Loucy (cell line): ENCODE measurements around the gene RBSN.

Experiments used
- H2AFZ ChIP-seq: fragments of 200-600 bp; sonication (generic); 2 replicates; pipeline ENCODE4 v1.6.0; 2016; ENCODE audit warnings: antibody characterized with exemption, mild to moderate bottlenecking, low read length, moderate library complexity
- H3F3A ChIP-seq: fragments of 200-600 bp; 2 replicates; pipeline ENCODE4 v1.6.0; 2016; ENCODE audit warnings: antibody characterized with exemption, low read depth, mild to moderate bottlenecking
- H3K27me3 ChIP-seq: fragments of 200-600 bp; sonication (generic); 2 replicates; pipeline ENCODE4 v1.6.1; 2014; ENCODE audit warnings: low read length, mild to moderate bottlenecking; ENCODE audit not compliant: insufficient read depth, poor library complexity, severe bottlenecking
- H3K36me3 ChIP-seq: fragments of 200-600 bp; sonication (generic); 2 replicates; pipeline ENCODE4 v1.6.1; 2016; ENCODE audit warnings: low read length; ENCODE audit not compliant: insufficient read depth
- H3K4me1 ChIP-seq: fragments of 200-600 bp; sonication (generic); 2 replicates; pipeline ENCODE4 v1.5.1; 2014; ENCODE audit warnings: low read length, mild to moderate bottlenecking; ENCODE audit not compliant: insufficient read depth, poor library complexity, severe bottlenecking
- H3K4me2 ChIP-seq: fragments of 200-600 bp; sonication (generic); 2 replicates; pipeline ENCODE4 v1.6.0; 2014; ENCODE audit warnings: antibody characterized with exemption, low read length, low read depth, mild to moderate bottlenecking; ENCODE audit not compliant: poor library complexity, severe bottlenecking
- H3K4me3 ChIP-seq: fragments of 200-600 bp; sonication (generic); 2 replicates; pipeline ENCODE4 v1.5.1; 2014; ENCODE audit warnings: low read length, mild to moderate bottlenecking, mixed read lengths; ENCODE audit not compliant: poor library complexity, severe bottlenecking
- H3K79me2 ChIP-seq: fragments of 200-600 bp; sonication (generic); 2 replicates; pipeline ENCODE4 v1.6.1; 2014; ENCODE audit warnings: low read length; ENCODE audit not compliant: insufficient read depth
- H3K9ac ChIP-seq: fragments of 200-600 bp; sonication (generic); 2 replicates; pipeline ENCODE4 v1.6.0; 2014; ENCODE audit warnings: mild to moderate bottlenecking, low read depth, low read length, moderate library complexity; ENCODE audit not compliant: poor library complexity, severe bottlenecking
- H3K9me2 ChIP-seq: fragments of 200-600 bp; sonication (generic); replicated peaks from 2 replicates; pipeline ENCODE4 v1.6.1; 2016; ENCODE audit warnings: low read depth, low read length, mixed read lengths
- H3K9me3 ChIP-seq: fragments of 200-600 bp; sonication (generic); 2 replicates; pipeline ENCODE4 v1.6.1; 2014; ENCODE audit warnings: mild to moderate bottlenecking, antibody characterized with exemption, low read length, low read depth; ENCODE audit not compliant: insufficient read depth
- H4K20me1 ChIP-seq: fragments of 200-600 bp; sonication (generic); 2 replicates; pipeline ENCODE4 v1.6.0; 2014; ENCODE audit warnings: antibody characterized with exemption, low read length, mild to moderate bottlenecking; ENCODE audit not compliant: insufficient read depth, poor library complexity, severe bottlenecking
- EZH2phosphoT487 ChIP-seq: fragments of 200-600 bp; IDR thresholded peaks from 2 replicates; pipeline ENCODE4 v1.6.1; 2018; ENCODE audit warnings: antibody characterized with exemption, mild to moderate bottlenecking, moderate library complexity, borderline replicate concordance
- TF ChIP-seq, protein P1 (sequence below): fragments of 200-600 bp; sonication (generic); conservative IDR thresholded peaks from 2 replicates; pipeline ENCODE4 v1.5.1; 2014; ENCODE audit warnings: mild to moderate bottlenecking, antibody characterized with exemption, low read length

Gene RBSN

DNA sequence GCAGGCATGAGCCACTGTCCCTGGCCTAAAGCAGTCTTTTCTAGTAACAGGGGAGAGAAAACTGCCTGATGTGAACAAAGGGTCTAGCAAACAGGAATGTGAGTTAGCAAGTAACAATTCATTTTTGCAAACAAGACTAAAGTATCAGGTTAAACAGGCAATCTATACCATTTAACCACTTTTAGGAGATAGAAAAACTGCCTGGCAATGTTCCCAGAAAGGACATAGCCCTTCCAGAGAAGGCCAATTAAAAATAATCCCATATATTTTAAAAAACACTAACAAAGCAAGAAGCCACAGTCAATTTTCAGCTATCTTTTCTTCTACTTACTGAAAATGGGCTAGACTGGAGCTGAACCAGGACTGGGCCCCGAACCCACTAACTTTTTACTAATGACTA, 6.3 kb downstream of the RBSN start:
- Histone ChIP-seq H3F3A (no peaks in the 10 kb centered on the region), H3K4me2 (no peak overlapping the region), H3K9me3 (no peaks in the 10 kb centered on the region), H2AFZ (no peak overlapping the region), H3K36me3 (peaks cover 18% of the 10 kb centered on the region; the same call in 1 of the 2 replicates), H3K4me1 (peaks cover 7% of the 10 kb centered on the region), H3K79me2 (peaks cover 8% of the 10 kb centered on the region), H3K27me3 (no peaks in the 10 kb centered on the region), H4K20me1 (no peaks in the 10 kb centered on the region), H3K4me3 (no peak overlapping the region), H3K9me2 (no peaks in the 10 kb centered on the region), H3K9ac (no peak overlapping the region)
- TF ChIP-seq, protein P1, sequence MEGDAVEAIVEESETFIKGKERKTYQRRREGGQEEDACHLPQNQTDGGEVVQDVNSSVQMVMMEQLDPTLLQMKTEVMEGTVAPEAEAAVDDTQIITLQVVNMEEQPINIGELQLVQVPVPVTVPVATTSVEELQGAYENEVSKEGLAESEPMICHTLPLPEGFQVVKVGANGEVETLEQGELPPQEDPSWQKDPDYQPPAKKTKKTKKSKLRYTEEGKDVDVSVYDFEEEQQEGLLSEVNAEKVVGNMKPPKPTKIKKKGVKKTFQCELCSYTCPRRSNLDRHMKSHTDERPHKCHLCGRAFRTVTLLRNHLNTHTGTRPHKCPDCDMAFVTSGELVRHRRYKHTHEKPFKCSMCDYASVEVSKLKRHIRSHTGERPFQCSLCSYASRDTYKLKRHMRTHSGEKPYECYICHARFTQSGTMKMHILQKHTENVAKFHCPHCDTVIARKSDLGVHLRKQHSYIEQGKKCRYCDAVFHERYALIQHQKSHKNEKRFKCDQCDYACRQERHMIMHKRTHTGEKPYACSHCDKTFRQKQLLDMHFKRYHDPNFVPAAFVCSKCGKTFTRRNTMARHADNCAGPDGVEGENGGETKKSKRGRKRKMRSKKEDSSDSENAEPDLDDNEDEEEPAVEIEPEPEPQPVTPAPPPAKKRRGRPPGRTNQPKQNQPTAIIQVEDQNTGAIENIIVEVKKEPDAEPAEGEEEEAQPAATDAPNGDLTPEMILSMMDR, result no peak
- no peak for TF ChIP-seq EZH2phosphoT487

DNA sequence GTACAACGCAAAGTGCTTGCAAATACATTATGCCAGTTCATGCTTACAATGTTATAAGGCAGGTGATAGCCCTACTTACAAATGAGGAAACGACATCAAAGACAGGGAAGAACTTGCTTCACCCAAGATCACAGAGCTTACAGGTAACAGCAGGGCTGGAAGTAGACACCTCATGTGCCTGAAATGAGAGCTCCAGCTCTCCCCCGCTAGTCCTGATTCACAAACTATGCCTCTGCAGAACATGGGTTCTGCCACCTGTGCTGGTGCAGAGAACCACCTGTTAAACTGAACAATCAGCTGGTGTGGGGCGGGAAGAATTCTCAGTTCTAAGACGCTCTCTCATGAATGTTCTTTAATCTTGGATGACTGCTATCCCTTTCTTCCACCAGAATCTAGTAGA, 7.4 kb downstream of the RBSN start:
- Histone ChIP-seq H3K9me2 (no peaks in the 10 kb centered on the region), H3K27me3 (no peaks in the 10 kb centered on the region), H3K4me1 (peaks cover 4% of the 10 kb centered on the region), H3K4me2 (no peak overlapping the region), H2AFZ (no peak overlapping the region), H3K36me3 (peaks cover 18% of the 10 kb centered on the region; the same call in 1 of the 2 replicates), H3K79me2 (no peaks in the 10 kb centered on the region), H3K9me3 (no peaks in the 10 kb centered on the region), H3F3A (no peaks in the 10 kb centered on the region), H4K20me1 (no peaks in the 10 kb centered on the region), H3K9ac (no peak overlapping the region), H3K4me3 (no peak overlapping the region)
- TF ChIP-seq EZH2phosphoT487, result no peak
- TF ChIP-seq, protein P1, result no peak

DNA sequence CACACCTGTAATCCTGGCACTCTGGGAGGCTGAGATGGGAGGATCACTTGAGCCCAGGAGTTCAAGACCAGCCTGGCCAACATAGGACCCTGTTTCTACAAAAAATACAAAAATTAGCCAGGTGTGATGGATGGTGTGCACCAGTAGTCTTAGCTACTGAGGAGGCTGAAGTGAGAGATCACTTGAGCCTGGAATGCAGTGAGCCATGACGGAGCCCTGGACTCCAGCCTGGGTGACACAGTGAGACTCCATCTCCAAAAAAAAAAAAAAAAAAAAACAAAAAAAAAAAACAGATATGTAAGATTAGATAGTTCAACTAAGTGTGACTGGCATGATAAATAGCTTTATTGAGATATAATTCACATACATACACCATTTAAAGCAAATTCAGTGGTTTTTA, 9.7 kb downstream of the RBSN start:
- H4K20me1 ChIP-seq, result no peaks in the 10 kb centered on the region
- H3K36me3 ChIP-seq, result peaks cover 19% of the 10 kb centered on the region; the same call in 1 of the 2 replicates
- H3K4me2 ChIP-seq, result no peak overlapping the region
- no peaks in the 10 kb centered on the region for H3K27me3 ChIP-seq
- H3K4me1 ChIP-seq, result no peaks in the 10 kb centered on the region
- H3K9me2 ChIP-seq, result no peaks in the 10 kb centered on the region
- no peak overlapping the region for H2AFZ ChIP-seq
- no peaks in the 10 kb centered on the region for H3K79me2 ChIP-seq
- no peak overlapping the region for H3K9ac ChIP-seq
- H3K4me3 ChIP-seq, result no peak overlapping the region
- TF ChIP-seq EZH2phosphoT487, result no peak
- TF ChIP-seq, protein P1, result no peak
- H3F3A ChIP-seq, result no peaks in the 10 kb centered on the region
- H3K9me3 ChIP-seq, result no peaks in the 10 kb centered on the region
